Activated naive CD4-positive, alpha-beta T cell treated with anti-CD3 and anti-CD28 coated beads, Interleukin-2, amount 50 U/mL, for 72 hours (primary cell): Measurements from ENCODE around the gene CSH2. TPM values are rescaled to one million over a fixed set of nuclear protein-coding genes. Genes with fewer than 3 reads are reported as not detected.
"Not testable (repeated sequence)": the region's sequence is repeated elsewhere in the genome, so short reads cannot be mapped to it uniquely, and the experiment has no call there.

Experiments used
- ATAC-seq, 2 donors: fragments of 150-1000 bp; cut with Tn5 transposase; 2 replicates each; pipeline ENCODE4 v1.10.0; 2021; ENCODE audit warnings: mild to moderate bottlenecking in 2 of 2, moderate library complexity in 2 of 2
- DNase-seq, 2 donors: peaks; one replicate each; pipeline ENCODE4 v3.0.0; 2021 to 2022; ENCODE audit warnings: low spot score in 2 of 2
- H3K27ac Mint-ChIP-seq, 2 donors: one replicate each; pipeline ENCODE4 v1.8.0; 2022; ENCODE audit warnings: mild to moderate bottlenecking in 2 of 2, mixed read lengths in 2 of 2
- H3K36me3 Mint-ChIP-seq, 2 donors: one replicate each; pipeline ENCODE4 v1.8.0; 2022; ENCODE audit warnings: mixed read lengths in 2 of 2
- H3K9me3 Mint-ChIP-seq, 2 donors: one replicate each; pipeline ENCODE4 v1.8.0; 2022; ENCODE audit warnings: mixed read lengths in 2 of 2
- total RNA-seq, 2 donors: library from RNA; stranded (reverse); gene quantifications; one replicate each; pipeline ENCODE4 v1.2.3, GENCODE V29; 2022

The CSH2 gene
- total RNA-seq, 2 donors from 2014 or later = 2.2 to 2.4 TPM

DNA sequence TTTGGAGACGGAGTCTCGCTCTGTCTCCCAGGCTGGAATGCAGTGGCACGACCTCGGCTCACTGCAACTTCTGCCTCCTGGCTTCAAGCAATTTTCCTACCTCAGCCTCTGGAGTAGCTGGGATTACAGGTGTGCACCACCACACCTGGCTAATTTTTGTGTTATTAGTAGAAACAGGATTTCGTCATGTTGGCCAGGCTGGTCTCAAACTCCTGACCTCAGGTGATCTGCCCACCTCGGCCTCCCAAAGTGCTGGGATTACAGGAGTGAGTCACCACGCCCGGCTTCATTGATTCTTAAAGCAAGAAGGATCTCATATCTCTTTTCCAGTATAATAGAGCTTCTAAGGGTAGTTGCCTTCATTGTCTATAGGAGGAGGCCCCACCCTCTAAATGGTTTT lies 31.3 kb upstream of the CSH2 start:
- not testable (repeated sequence) for H3K9me3 Mint-ChIP-seq, H3K27ac Mint-ChIP-seq, ATAC-seq

DNA sequence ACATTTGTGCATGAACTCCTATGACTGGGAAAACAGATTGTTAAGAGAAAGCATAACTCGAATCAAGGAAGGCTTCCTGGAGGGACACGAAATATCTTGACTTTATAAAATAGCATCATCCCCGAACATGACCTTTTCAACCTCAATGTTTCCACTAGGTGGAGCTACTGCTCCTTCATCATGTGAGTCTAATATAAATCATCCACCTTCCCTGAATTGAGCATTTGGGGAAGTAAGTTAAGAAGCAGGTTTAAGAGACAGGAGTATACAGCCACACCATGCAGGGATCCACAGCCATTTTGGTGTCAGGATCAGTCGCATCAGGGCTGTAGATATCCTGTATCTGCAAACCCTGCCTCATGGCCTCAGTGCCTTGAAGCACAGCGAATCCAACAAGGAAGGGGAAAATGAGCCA lies 30.3 kb upstream of the CSH2 start:
- not testable (repeated sequence) for H3K9me3 Mint-ChIP-seq, H3K27ac Mint-ChIP-seq, H3K36me3 Mint-ChIP-seq
- DNase-seq (peak in 1 of 2 donors; percentile 34), ATAC-seq (peak; percentile 46 to 61)

More for the DNA sequence above, 31.3 kb upstream of the CSH2 start:
- DNase-seq, H3K36me3 Mint-ChIP-seq: not testable (repeated sequence)

DNA sequence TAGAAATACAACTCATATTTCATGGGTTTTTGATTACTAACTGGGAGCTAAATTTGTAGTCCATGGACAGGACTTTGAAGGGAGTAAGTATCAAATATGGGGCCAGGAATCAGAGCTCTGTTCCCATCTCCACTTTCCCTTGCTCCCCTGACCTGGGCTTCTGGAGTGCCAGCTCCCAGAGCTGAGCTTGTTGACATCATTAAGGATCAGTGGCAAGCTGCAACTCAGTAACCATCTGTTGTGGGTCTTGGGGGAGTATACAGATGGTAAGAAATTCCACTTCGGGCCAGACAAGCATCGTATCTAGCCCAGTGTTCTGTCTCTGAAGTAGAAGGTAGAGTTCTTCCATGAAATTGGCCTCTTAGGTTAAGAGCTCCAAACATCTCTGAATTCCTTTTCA lies 28.5 kb upstream of the CSH2 start:
- H3K9me3 Mint-ChIP-seq, ATAC-seq, H3K36me3 Mint-ChIP-seq, H3K27ac Mint-ChIP-seq, DNase-seq: not testable (repeated sequence)

GRCh38 chr17:63898899-63899798 lies 25.7 kb upstream of the CSH2 start:
- DNase-seq, H3K9me3 Mint-ChIP-seq, H3K36me3 Mint-ChIP-seq: not testable (repeated sequence)
- peak overlapping the region in 1 of 2 donors; percentile 86 for H3K27ac Mint-ChIP-seq
- ATAC-seq = peak; percentile 90 to 94

DNA sequence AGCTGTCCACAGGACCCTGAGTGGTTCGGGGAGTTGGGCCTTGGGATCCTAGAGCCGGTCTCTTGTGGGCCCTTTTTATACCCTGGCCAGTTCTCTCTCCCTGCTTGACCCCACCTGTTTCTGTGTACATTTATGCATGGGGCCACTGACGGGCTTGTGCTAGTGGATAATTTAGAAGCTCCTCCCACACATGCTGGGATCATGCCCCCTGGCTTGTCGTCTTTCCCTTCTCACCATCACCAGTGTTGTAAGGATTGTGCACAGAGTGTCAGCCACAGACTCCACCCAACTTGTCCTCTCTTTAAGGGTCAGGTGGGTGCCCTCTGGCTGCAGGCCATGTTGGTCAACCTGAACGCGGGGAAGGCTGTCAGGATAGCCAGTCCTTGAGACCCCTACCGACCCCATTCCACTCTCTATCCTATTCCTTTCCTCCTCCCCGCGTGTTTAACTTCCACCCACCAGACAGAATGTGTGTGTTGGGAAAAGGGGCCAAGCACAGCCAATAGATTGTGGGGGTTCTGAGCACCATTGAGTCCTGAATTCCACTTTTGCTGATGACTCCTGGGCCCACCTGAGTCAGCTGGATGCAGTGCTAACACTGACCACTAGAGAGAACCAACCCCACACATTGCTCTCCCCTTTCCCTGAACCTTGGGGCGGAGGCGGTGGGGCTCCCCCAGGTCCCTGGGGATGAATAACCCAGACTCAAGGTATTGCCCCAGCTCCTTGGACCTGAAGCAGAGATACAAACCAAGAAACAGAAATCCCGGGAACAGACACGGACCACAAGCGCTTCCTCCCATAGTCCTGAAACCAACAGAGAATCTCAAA lies 23.3 kb upstream of the CSH2 start, which contains the start of gene CSH1:
CSH1 (minus strand) TSS at position 51 of the 831 bp plus-strand sequence. CDS start 63 bp downstream, outside the sequence.
- H3K36me3 Mint-ChIP-seq, H3K9me3 Mint-ChIP-seq, ATAC-seq: not testable (repeated sequence)

DNA sequence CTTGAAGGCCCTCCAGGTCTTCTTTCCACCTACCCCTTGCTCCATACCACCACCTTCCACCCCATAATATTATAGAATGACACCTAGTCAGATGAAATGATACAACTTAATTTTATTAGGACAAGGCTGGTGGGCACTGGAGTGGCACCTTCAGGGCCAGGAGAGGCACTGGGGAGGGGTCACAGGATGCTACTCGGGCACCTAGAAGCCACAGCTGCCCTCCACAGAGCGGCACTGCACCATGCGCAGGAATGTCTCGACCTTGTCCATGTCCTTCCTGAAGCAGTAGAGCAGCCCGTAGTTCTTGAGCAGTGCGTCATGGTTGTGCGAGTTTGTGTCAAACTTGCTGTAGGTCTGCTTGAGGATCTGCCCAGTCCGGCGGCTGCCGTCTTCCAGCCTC lies 21.3 kb upstream of the CSH2 start:
- ATAC-seq, H3K27ac Mint-ChIP-seq, H3K36me3 Mint-ChIP-seq, H3K9me3 Mint-ChIP-seq: not testable (repeated sequence)
- DNase-seq = peak in 1 of 2 donors; percentile 37

More for the DNA sequence above, 23.3 kb upstream of the CSH2 start, which contains the start of gene CSH1:
- not testable (repeated sequence) for DNase-seq, H3K27ac Mint-ChIP-seq

DNA sequence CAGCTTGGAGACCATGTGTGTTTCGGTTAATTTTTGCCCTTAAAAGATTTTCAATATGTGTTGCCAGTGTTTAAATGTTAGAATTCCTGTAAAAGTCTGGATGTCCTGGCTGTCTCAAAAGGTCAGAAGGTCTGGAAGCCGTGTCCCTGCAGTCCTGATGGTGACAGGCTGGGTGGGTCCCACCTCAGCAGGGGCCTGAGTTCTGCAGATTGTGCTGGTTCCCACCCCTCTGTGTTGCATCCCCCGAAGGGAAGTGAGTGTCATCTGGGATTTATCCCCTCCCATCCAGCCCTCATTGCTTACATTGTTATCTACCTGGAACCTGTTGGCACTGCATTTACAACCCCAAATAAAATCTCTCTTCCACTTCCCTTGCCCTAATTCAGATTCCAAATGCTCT lies 20.5 kb upstream of the CSH2 start:
- not testable (repeated sequence) for DNase-seq, ATAC-seq, H3K27ac Mint-ChIP-seq, H3K9me3 Mint-ChIP-seq, H3K36me3 Mint-ChIP-seq

DNA sequence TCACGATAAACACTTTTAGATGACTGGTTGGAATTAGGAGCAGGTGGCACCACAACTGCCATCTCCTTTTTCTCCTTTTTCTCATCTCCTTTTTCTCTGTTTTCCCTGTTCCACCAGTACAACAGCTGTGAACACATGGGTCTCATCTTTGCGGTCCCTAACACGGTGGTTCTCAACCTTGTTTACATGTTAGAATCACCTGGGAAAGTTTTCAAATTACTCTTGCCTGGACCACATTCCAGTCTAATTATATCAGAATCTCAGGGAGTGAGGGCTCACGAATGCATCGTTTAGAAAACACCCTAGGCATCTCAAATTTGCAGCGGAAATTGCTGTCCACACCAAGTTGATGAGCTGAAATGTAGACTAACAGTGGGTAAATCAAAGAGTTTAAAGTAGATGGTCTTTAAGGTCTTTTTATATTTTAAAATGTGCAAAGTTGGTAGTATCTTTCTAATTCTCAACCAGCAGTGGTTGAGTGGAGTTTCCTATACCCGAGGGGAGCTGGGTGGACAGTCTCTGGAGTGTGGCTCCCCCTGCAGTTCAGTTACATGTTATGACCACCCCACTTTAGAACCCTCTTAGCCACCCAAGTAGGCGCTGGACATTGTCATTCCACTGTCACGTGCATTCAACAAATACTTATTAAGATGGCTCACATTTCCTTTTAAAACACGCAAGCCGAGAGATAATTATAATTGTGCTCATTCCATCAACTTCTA lies 19.0 kb upstream of the CSH2 start:
- not testable (repeated sequence) for H3K27ac Mint-ChIP-seq, DNase-seq, H3K36me3 Mint-ChIP-seq, ATAC-seq, H3K9me3 Mint-ChIP-seq

- not testable (repeated sequence) for DNase-seq, H3K27ac Mint-ChIP-seq, H3K36me3 Mint-ChIP-seq, H3K9me3 Mint-ChIP-seq
- ATAC-seq = peak; percentile 56 to 74
Measured at GRCh38 chr17:63889026-63889848, 15.8 kb upstream of the CSH2 start.

GRCh38 chr17:63885119-63885518 lies 11.6 kb upstream of the CSH2 start:
- H3K36me3 Mint-ChIP-seq, H3K9me3 Mint-ChIP-seq, DNase-seq, ATAC-seq: not testable (repeated sequence)
- H3K27ac Mint-ChIP-seq = peak overlapping the region in 1 of 2 donors; percentile 22

DNA sequence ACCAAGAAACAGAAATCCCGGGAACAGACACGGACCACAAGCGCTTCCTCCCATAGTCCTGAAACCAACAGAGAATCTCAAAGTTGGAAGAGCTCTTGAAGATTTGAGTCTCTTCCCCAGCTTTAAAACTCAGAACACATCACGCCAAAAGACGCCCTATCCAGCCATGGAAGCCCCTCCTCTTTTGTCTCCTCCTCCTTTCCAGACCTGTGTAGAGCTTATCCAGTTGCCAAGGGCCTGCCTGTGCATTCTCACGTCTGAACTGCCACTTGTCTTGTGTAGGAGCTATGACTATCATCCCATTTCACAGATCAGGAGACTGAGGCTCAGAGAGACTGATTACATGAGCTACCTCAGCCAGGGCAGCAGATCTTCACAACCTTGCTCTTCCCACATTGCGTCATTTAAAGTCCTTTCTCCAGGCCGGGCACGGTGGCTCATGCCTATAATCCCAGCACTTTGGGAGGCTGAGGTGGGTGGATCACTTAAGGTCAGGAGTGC lies 9.2 kb upstream of the CSH2 start:
- DNase-seq, H3K27ac Mint-ChIP-seq, ATAC-seq, H3K9me3 Mint-ChIP-seq, H3K36me3 Mint-ChIP-seq: not testable (repeated sequence)

- DNase-seq = peak in 1 of 2 donors; percentile 77
- peak; percentile 90 to 92 for ATAC-seq
- Mint-ChIP-seq H3K27ac (peak within 1 kb of the TSS in 1 of 2 donors; percentile 59), H3K36me3 (no peaks in the 10 kb centered on the region), H3K9me3 (no peaks in the 10 kb centered on the region)
Measured at GRCh38 chr17:63881935-63882601, 8.6 kb upstream of the CSH2 start, which contains the start of gene GH2. TSS of gene GH2 (minus strand) at chr17:63881944. CDS start at chr17:63881801, 143 bp downstream.

DNA sequence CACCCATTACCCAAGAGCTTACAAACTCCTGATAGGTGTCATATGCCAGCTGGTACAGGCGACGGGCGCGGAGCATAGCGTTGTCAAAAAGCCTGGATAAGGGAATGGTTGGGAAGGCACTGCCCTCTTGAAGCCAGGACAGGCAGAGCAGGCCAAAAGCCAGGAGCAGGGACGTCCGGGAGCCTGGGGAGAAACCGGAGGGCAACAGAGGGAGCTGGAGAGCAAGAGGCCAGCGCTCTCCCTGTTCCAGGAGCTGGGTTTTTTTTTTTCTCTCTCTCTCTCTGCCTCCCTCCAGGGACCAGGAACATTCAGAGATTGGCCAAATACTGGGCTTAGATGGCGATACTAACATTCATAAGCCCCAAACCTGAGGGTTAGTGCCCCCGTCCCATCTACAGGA lies 7.9 kb upstream of the CSH2 start:
- not testable (repeated sequence) for H3K9me3 Mint-ChIP-seq, DNase-seq, ATAC-seq, H3K27ac Mint-ChIP-seq, H3K36me3 Mint-ChIP-seq

DNA sequence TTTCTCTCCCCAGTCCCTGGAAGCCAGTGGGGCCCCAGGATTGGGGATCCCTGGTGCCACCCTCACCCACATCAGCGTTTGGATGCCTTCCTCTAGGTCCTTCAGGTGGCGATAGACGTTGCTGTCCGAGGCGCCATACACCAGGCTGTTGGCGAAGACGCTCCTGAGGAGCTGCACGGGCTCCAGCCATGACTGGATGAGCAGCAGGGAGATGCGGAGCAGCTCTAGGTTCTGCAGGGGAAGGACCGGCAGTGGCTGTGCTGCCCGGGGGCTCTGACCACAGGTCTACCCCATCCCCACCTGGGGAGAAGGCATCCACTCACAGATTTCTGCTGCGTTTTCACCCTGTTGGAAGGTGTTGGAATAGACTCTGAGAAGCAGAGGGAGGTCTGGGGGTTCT lies 7.2 kb upstream of the CSH2 start:
- Mint-ChIP-seq H3K36me3 (no peaks in the 10 kb centered on the region), H3K27ac (no peak overlapping the region), H3K9me3 (no peaks in the 10 kb centered on the region)
- ATAC-seq (no peak), DNase-seq (no peak)

DNA sequence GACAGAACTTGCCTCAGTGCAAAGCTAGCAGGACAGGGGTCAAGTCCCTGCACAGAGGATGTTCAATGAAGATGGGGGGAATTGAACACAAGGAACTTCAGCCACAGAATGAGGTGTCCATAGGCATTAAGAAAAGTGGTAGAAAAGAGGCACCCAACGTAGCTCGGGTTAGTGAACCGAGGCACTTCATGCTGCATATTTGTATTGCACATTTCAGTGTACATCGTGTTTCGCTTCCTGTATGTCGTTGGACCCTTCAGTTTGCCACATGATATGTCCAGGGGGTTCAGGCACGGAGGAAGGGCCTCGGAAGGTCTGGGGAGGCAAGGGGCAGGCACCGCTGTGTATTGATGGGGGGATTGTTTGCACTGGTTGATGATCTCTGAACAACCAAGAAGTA lies 4.9 kb upstream of the CSH2 start:
- not testable (repeated sequence) for H3K9me3 Mint-ChIP-seq, ATAC-seq, H3K27ac Mint-ChIP-seq, H3K36me3 Mint-ChIP-seq, DNase-seq
